LNCaP clone FGC (cell line): ENCODE measurements around the gene RAB6B.

Experiments used
- DNase-seq: peaks from one replicate; pipeline ENCODE4 v3.0.0-alpha.2; 2011; ENCODE audit warnings: low read depth
- H3K4me3 ChIP-seq: 2 replicates; pipeline ENCODE4 v1.5.1; 2011; ENCODE audit warnings: mild to moderate bottlenecking, low read depth, low read length, control low read depth
- TF ChIP-seq, protein P1 (sequence below): IDR thresholded peaks from 2 replicates; pipeline ENCODE4 v1.5.1; 2012; ENCODE audit warnings: mild to moderate bottlenecking; ENCODE audit not compliant: control insufficient read depth, insufficient read depth; ENCODE audit errors: extremely low read depth

RAB6B gene

DNA sequence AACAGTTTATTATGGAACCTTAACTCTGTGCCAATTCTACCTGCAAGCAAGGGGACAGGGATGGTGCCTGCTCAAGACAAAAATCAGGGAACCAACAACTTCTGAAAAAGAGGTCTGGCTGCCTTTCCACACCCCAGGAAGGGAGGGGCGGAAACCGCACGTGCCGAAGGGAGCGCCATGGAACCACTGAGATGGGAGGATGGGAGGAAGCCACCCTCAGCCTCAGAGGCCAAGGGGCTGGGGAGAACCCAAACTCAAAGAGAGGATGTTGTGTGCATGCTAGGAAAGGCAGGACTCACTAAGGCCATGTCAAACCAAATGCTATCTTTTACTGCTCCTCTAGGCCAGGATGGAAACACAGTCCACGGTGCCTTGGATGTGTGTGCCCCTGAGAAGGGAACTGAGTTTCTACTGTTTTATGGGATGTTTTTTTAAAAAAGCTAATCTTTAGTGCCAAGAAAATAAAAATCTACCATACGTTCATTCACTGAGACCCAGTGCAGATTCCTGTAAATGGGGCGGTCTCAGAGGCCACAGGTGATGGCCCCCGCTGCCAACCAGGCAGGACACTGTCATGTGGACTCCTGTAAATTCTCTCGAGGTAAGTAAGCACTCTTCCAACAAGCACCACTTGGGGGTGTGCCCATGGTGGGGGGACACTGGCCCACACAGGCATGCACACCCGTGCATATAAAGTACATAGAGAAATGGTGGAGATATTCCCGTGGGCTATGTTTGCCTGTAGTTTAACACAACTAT lies 69.5 kb downstream of the RAB6B start:
- TF ChIP-seq, protein P1, sequence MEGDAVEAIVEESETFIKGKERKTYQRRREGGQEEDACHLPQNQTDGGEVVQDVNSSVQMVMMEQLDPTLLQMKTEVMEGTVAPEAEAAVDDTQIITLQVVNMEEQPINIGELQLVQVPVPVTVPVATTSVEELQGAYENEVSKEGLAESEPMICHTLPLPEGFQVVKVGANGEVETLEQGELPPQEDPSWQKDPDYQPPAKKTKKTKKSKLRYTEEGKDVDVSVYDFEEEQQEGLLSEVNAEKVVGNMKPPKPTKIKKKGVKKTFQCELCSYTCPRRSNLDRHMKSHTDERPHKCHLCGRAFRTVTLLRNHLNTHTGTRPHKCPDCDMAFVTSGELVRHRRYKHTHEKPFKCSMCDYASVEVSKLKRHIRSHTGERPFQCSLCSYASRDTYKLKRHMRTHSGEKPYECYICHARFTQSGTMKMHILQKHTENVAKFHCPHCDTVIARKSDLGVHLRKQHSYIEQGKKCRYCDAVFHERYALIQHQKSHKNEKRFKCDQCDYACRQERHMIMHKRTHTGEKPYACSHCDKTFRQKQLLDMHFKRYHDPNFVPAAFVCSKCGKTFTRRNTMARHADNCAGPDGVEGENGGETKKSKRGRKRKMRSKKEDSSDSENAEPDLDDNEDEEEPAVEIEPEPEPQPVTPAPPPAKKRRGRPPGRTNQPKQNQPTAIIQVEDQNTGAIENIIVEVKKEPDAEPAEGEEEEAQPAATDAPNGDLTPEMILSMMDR, result no peak

DNA sequence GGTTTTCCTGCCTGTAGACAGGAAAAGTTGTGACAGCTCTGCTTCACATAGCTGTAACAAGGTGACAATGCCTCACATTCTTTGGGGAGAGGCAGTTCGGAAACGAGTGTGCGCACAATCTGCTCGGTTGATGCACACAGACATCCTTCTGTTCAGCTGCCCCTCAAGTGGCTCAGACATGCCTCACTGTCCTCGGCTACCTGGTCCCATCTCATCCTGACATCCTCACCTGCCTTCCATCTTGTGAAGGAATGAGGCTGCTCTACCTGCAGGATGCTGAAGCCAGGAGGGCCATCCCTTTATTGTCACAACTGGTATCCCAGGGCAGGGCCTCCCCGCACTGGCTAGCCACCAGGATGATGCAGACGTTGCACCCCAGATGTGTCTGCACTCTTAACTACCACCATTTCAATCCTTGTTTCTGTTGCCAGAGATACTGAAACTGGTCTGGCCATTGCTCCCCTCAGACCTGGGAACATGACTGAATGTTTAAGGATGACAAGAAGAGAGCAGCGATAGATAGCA lies 70.7 kb downstream of the RAB6B start:
- H3K4me3 ChIP-seq, result no peak overlapping the region
- TF ChIP-seq, protein P1, result no peak
- DNase-seq, result no peak

More for the DNA sequence above, 69.5 kb downstream of the RAB6B start:
- H3K4me3 ChIP-seq, result no peak overlapping the region
- DNase-seq, result no peak

DNA sequence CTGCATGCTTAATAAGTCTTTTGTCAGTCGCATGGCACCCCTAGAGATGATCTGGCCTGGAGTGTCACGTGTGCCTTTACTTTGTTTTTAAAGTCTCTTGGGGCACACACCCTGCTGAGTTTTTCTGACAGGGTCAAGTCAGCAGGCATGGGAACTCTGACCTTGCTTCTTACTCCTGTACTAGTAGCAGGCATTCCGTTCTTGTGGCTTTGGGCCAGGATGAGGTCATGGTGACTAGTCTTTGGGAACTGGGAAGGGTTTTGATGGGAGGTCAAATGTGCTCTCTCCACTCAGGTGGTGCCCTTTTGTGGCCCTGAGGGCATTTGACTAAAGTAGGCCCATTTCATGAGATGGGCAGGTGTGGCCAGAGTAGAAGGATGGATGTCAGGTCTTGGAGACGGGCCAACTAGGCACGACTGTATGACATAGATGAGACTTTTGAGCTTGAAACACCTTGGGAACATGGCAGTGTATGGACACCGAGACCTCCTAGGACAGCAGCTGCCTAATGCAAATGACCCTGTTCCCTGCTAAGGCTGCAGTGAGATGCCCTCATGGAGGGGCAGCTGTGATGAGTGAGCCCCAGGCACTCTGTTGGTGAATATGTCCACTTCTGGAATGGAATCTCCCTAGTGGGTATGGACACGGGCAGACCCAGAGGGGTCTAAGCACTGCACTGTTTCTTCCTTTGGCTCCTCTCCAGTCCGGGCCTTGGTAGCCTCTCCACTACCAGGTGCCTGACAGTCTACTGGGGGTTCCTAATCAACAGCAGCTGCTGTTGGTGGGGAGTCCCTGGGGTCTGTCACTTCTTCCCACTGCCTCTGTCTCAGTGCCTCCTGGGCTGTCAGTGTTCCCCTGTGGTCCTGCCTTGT lies 73.7 kb downstream of the RAB6B start:
- TF ChIP-seq, protein P1, result no peak
- peak; percentile 26 for DNase-seq
- H3K4me3 ChIP-seq, result no peak overlapping the region

DNA sequence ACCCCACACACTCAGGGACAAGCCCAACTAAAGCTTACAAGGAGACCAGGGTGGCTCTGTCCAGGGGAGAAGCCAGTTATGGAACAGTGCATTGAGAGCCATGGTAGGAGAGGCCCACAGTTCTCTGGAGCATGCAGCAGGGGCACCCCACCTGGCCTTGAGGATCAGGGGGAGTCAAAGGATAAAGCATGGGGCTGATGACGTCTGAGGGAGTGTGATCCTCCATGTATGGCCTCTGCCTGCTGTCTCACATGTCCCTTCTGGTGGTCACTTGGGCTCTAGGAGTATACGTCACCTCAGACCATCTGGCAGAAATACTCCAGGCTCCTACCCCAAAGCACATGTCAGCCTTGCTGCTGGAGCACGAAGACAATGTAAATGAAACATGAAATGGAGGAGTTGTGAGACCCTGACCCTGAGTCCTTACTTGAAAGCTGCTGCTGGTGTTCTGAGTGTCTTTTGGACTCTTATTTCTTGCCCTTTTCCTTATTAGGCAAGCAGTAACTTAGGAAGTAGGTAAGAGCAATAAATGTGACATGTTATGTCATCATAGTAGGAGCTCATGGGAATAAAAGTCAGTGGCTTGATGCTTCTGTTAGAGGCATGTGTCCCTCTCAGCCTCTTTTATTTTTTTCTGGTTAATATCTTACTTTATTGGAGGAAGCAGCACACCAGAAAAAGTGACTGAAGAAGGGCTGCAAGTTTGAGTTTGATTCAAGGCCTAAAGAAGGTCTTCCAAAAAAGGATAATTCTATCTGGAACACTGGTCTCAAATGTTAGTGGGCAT lies 74.6 kb downstream of the RAB6B start:
- no peak for DNase-seq
- H3K4me3 ChIP-seq, result no peak overlapping the region
- TF ChIP-seq, protein P1, result no peak

DNA sequence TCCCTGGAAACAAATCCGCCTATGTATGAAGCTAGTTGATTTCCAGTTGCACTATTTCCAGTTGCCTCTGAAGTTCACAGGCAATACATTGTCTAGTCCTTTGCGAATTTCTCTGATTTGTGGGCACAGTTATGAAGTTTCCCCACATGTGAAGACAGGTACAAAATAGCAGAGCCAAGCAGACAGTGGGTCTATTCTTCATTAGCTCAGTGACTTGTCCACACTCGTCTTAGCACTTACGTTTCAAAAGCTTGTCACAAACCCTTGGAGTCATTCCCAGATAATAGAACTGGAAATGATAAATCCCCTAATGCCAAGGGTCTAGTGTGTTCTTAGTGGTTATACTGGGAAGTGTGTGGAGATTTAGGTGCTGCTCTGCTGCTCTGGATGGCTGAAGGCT lies 75.6 kb downstream of the RAB6B start:
- TF ChIP-seq, protein P1, result no peak
- no peak for DNase-seq
- H3K4me3 ChIP-seq, result no peak overlapping the region

DNA sequence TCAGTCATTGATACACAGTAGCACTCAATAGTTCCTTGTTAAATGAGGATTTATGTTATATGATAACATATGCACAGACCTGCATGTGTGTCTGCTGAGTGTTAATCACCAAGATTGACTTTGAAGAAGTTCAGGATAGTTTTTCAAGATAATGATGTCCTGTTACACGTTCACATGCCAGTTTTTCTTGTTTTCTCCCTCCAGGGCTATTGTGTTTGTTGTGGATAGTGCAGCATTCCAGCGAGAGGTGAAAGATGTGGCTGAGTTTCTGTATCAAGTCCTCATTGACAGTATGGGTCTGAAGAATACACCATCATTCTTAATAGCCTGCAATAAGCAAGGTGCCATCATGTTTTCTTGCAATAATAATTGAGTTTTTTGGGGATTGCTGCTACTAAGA lies 80.3 kb downstream of the RAB6B start:
- TF ChIP-seq, protein P1, result no peak

More for the DNA sequence above, 80.3 kb downstream of the RAB6B start:
- DNase-seq, result no peak
- H3K4me3 ChIP-seq, result no peak overlapping the region
